Activated T-cell treated with anti-CD3 and anti-CD28 coated beads for 48 hours (primary cell): ENCODE data around the gene PPIL1.

Experiments
- DNase-seq: peaks from one replicate; pipeline ENCODE4 v3.0.0-alpha.2; 2020; ENCODE audit warnings: low read depth

Gene PPIL1

GRCh38 chr6:36834576-36835341, 39.8 kb downstream of the PPIL1 start:
- no peak for DNase-seq

GRCh38 chr6:36833182-36833789, 41.3 kb downstream of the PPIL1 start:
- no peak for DNase-seq

GRCh38 chr6:36832313-36832712, 42.3 kb downstream of the PPIL1 start:
- no peak for DNase-seq

GRCh38 chr6:36830577-36830976, 44.0 kb downstream of the PPIL1 start:
- DNase-seq, result no peak

GRCh38 chr6:36829919-36830544, 44.6 kb downstream of the PPIL1 start:
- DNase-seq, result no peak

GRCh38 chr6:36827261-36828079, 47.1 kb downstream of the PPIL1 start:
- DNase-seq, result no peak

- no peak for DNase-seq
Observed at GRCh38 chr6:36826520-36827227, 47.9 kb downstream of the PPIL1 start.

- DNase-seq, result no peak
Observed at GRCh38 chr6:36825994-36826393, 48.6 kb downstream of the PPIL1 start.

- no peak for DNase-seq
Observed at GRCh38 chr6:36825452-36825851, 49.2 kb downstream of the PPIL1 start.

- DNase-seq, result no peak
Observed at GRCh38 chr6:36824253-36824652, 50.4 kb downstream of the PPIL1 start.

- no peak for DNase-seq
Observed at GRCh38 chr6:36823421-36824096, 51.0 kb downstream of the PPIL1 start.

- DNase-seq, result no peak
Observed at GRCh38 chr6:36822506-36823269, 51.9 kb downstream of the PPIL1 start.

GRCh38 chr6:36821581-36822335, 52.8 kb downstream of the PPIL1 start:
- DNase-seq, result no peak

- no peak for DNase-seq
Observed at GRCh38 chr6:36820700-36821580, 53.7 kb downstream of the PPIL1 start.

- no peak for DNase-seq
Observed at GRCh38 chr6:36818756-36819155, 55.8 kb downstream of the PPIL1 start.

- DNase-seq, result no peak
Observed at GRCh38 chr6:36817847-36818246, 56.8 kb downstream of the PPIL1 start.

- no peak for DNase-seq
Observed at GRCh38 chr6:36817176-36817817, 57.3 kb downstream of the PPIL1 start.
